ENCODE measurements around the gene PLEKHA1.

GRCh38 chr10:122363722-122364463, 10.6 kb upstream of the PLEKHA1 start:
- no peak for TF ChIP-seq NFRKB (IDR thresholded peaks at IDR 0.05)
- no peak for TF ChIP-seq ELF4 (IDR thresholded peaks at IDR 0.05)
- no peak for TF ChIP-seq FOXK2 (IDR thresholded peaks at IDR 0.05)
- no peak for TF ChIP-seq SP1 (IDR thresholded peaks at IDR 0.05)
- no peak for TF ChIP-seq ZNF384 (IDR thresholded peaks at IDR 0.05)
- no peak for TF ChIP-seq CTBP1 (IDR thresholded peaks at IDR 0.05; ENCODE audit: borderline replicate concordance)
- TF ChIP-seq FOXA1 (IDR thresholded peaks at IDR 0.05) = no peak
- no peak for TF ChIP-seq FOXM1 (IDR thresholded peaks at IDR 0.05; ENCODE audit: borderline replicate concordance)
